ENCODE data around the gene ALAS1. TPM values are rescaled to one million over a fixed set of nuclear protein-coding genes. Genes with fewer than 3 reads are reported as not detected.

The ALAS1 gene
- polyA plus RNA-seq, 1 experiment = 61.7 TPM

- no peak overlapping the region for H3K4me3 ChIP-seq (ENCODE audit: low read depth, low read length)
- CTCF ChIA-PET = interaction anchor here (0.7 kb wide), 1 partner anchor 24 kb away, joined by 3 read pairs; no protein-coding TSS in a partner anchor
- no peaks in the 10 kb centered on the region for H3K27me3 ChIP-seq (ENCODE audit: control insufficient read depth, insufficient read depth, low read length)
- H3K27ac ChIP-seq (ENCODE audit: low read depth, low read length) = no peak overlapping the region
- no peaks in the 10 kb centered on the region for H3K9me3 ChIP-seq (ENCODE audit: control insufficient read depth, insufficient read depth, low read length)
- TF ChIP-seq CTCF (IDR thresholded peaks at IDR 0.05; ENCODE audit: low read depth, low read length) = no peak
- DNase-seq (ENCODE audit: low read depth, low spot score) = no peak
- POLR2A ChIA-PET = interaction anchor here (0.9 kb wide), 1 partner anchor 42 kb away, joined by 3 read pairs; no protein-coding TSS in a partner anchor
Observed at GRCh38 chr3:52196977-52197376, 983 bp upstream of the ALAS1 start.

- H3K9me3 ChIP-seq (ENCODE audit: control insufficient read depth, insufficient read depth, low read length) = no peaks in the 10 kb centered on the region
Observed at GRCh38 chr3:52197499-52197841, 490 bp upstream of the ALAS1 start.

GRCh38 chr3:52198643-52199608 is 966 bp downstream of the ALAS1 start:
- POLR2A ChIA-PET = interaction anchor here (1.6 kb wide), 1 partner anchor 44 kb away, joined by 4 read pairs; the partner anchor contains the start of gene POC1A

More at GRCh38 chr3:52197499-52197841, 490 bp upstream of the ALAS1 start:
- ChIA-PET CTCF (interaction anchor here (0.7 kb wide), 1 partner anchor 25 kb away, joined by 3 read pairs; no protein-coding TSS in a partner anchor), POLR2A (no interaction called here)
- Histone ChIP-seq H3K4me3 (ENCODE audit: low read depth, low read length) (peak overlapping the region; percentile 41), H3K27me3 (ENCODE audit: control insufficient read depth, insufficient read depth, low read length) (no peaks in the 10 kb centered on the region), H3K27ac (ENCODE audit: low read depth, low read length) (peak overlapping the region; percentile 61)
- 0 out of 2 replicates have a peak, but pooled peaks have one; percentile 5 for TF ChIP-seq CTCF (IDR thresholded peaks at IDR 0.05; ENCODE audit: low read depth, low read length)
- no peak for DNase-seq (ENCODE audit: low read depth, low spot score)

GRCh38 chr3:52200981-52201679 is 3.2 kb downstream of the ALAS1 start:
- POLR2A ChIA-PET = interaction anchor here (1.4 to 2.3 kb wide), 2 partner anchors 8 to 16 kb away, joined by 3 to 6 read pairs; no protein-coding TSS in a partner anchor
- Histone ChIP-seq H3K9me3 (ENCODE audit: control insufficient read depth, insufficient read depth, low read length) (no peaks in the 10 kb centered on the region), H3K4me3 (ENCODE audit: low read depth, low read length) (no peak overlapping the region), H3K27me3 (ENCODE audit: control insufficient read depth, insufficient read depth, low read length) (no peaks in the 10 kb centered on the region), H3K27ac (ENCODE audit: low read depth, low read length) (no peak overlapping the region)
- CTCF ChIA-PET = interaction anchor here (0.6 to 2.4 kb wide), 6 partner anchors 8 to 197 kb away, joined by 3 to 23 read pairs (median 3); partner anchors contain the start of gene POC1A
- no peak for TF ChIP-seq CTCF (IDR thresholded peaks at IDR 0.05; ENCODE audit: low read depth, low read length)
- no peak for DNase-seq (ENCODE audit: low read depth, low spot score)

More at GRCh38 chr3:52198643-52199608, 966 bp downstream of the ALAS1 start:
- H3K9me3 ChIP-seq (ENCODE audit: control insufficient read depth, insufficient read depth, low read length) = no peaks in the 10 kb centered on the region
- no peak for TF ChIP-seq CTCF (IDR thresholded peaks at IDR 0.05; ENCODE audit: low read depth, low read length)
- CTCF ChIA-PET = interaction anchor here (1.3 kb wide), 1 partner anchor 21 kb away, joined by 7 read pairs; no protein-coding TSS in a partner anchor
- no peaks in the 10 kb centered on the region for H3K27me3 ChIP-seq (ENCODE audit: control insufficient read depth, insufficient read depth, low read length)
- no peak for DNase-seq (ENCODE audit: low read depth, low spot score)
- H3K4me3 ChIP-seq (ENCODE audit: low read depth, low read length) = peak overlapping the region; percentile 90
- peak overlapping the region; percentile 21 for H3K27ac ChIP-seq (ENCODE audit: low read depth, low read length)
